ENCODE data around the gene ABCG1.

ABCG1 gene

DNA sequence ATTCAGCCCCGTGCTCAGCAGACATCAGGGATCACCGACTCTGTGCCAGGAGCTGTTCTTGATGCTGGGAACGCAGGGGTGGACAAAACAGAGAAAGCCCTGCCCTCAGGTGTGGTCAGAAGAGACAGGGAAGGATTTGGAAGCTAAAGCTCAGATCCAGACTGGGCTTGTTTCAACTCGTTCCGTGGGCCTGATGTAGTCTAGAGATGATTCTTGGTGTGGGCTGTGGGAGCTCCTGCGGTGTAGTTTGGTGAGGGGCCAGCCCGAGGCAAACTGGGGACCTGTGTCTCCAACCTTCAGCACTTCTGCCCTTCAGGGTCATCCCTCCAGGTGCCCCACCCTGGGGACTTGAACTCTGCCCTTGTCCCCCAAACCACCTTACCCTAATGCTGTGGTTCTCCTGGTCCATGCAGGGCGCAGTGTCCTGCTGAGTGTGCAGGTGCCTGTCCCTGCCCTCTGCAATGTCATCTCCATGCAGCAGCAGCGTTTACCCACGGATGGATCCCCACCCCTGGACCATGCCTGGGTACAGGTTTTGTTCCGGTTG is 17.3 kb upstream of the ABCG1 start:
- TF ChIP-seq, protein P1, sequence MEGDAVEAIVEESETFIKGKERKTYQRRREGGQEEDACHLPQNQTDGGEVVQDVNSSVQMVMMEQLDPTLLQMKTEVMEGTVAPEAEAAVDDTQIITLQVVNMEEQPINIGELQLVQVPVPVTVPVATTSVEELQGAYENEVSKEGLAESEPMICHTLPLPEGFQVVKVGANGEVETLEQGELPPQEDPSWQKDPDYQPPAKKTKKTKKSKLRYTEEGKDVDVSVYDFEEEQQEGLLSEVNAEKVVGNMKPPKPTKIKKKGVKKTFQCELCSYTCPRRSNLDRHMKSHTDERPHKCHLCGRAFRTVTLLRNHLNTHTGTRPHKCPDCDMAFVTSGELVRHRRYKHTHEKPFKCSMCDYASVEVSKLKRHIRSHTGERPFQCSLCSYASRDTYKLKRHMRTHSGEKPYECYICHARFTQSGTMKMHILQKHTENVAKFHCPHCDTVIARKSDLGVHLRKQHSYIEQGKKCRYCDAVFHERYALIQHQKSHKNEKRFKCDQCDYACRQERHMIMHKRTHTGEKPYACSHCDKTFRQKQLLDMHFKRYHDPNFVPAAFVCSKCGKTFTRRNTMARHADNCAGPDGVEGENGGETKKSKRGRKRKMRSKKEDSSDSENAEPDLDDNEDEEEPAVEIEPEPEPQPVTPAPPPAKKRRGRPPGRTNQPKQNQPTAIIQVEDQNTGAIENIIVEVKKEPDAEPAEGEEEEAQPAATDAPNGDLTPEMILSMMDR (IDR thresholded peaks at IDR 0.05; ENCODE audit: extremely low read depth, missing control alignments): no peak
- no peak for DNase-seq (ENCODE audit: low spot score)

DNA sequence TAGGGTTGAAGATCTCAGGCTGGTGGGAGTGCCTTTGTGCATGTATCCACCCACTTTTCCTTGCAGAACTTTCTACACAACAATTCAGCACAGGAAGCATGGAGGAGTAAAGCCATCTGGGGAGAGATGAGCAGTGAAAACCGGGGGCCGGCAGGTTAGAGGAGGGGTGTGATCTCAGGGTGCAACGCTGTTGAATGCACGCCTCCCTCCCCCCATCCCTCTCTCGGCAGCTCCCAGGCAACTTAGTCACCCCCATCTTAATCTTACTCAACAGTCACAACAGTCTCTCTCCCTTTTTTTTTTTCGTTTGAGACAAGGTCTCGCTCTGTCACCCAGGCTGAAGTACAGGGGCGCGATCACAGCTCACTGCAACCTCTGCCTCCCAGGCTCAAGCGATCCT is 16.6 kb upstream of the ABCG1 start:
- DNase-seq (ENCODE audit: low spot score): no peak
- TF ChIP-seq, protein P1 (IDR thresholded peaks at IDR 0.05; ENCODE audit: extremely low read depth, missing control alignments): no peak

DNA sequence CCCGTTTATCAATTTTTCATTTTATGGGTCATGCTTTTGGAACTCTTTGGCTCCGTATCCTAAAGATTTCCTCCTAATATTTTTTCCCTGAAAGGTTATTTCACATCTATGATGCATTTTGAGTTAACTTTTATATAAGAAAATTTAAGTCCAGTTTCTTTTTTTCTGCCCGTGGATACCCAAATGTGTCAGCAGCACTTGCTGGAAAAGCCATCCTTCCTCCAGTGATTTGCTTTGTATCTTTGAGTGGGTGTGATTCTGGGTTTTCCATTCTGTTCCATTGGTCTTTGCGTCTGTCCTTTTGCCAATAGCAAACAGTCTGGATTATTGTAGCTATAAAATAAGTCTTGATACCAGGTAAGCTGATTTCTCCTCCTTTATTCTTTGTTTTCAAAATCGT is 15.6 kb upstream of the ABCG1 start:
- no peak for DNase-seq (ENCODE audit: low spot score)
- TF ChIP-seq, protein P1 (IDR thresholded peaks at IDR 0.05; ENCODE audit: extremely low read depth, missing control alignments): no peak

DNA sequence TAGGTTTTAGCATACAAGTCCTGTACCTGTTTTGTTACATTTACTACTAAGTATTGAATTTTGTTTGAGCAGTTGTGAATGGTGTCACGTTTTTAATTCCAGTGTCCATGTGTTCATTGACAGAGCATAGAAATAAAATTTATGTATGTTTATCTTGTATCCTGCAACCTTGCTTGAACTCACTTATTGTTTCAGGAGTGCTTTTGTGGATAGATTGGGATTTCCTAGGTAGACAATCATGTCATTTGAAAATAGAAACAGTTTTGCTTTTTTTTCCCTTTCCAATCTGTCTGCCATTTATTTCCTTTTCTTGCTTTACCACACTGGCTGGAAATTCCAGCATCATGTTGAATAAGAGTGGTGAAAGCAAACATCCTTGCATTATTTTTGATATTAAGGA is 15.0 kb upstream of the ABCG1 start:
- TF ChIP-seq, protein P1 (IDR thresholded peaks at IDR 0.05; ENCODE audit: extremely low read depth, missing control alignments): no peak

DNA sequence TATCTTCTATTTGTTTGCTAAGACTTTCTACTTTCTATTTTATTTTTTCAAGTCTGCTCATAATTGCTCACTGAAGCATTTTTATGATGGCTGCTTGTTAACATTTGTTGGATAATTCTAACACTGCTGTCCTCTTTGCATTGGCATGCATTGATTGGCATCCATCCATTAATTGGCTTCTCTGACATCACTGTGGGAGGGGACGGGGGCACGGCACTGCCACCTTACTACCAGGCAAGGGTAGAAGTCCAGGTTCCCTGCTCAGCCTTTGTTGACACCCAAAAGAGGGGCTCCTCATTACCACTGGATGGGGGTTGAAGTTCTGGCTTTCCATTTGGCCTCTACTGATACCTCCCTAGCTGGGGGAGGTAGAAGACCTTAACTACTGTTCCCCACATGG is 11.5 kb upstream of the ABCG1 start:
- no peak for DNase-seq (ENCODE audit: low spot score)
- TF ChIP-seq, protein P1 (IDR thresholded peaks at IDR 0.05; ENCODE audit: extremely low read depth, missing control alignments): no peak

More for the DNA sequence above, 15.0 kb upstream of the ABCG1 start:
- no peak for DNase-seq (ENCODE audit: low spot score)

DNA sequence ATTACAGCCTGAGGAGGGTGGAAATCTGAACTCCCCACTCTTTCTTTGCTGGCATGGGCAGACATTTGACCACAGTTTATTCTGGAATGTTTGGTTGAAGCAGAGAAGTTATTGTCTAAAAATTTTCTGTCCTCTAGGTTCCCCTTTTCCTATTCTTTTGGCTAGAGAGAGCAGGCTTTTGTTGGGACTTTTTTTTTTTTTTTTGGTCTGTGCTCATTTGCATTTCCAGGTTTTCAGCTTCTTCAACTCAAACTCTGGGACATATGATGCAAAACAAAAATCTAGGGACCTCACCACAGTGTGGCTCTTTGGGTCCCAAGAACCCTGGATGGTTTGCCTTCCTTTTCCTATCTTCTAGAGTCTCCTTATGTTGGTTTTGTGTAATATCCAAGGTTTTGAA is 10.9 kb upstream of the ABCG1 start:
- TF ChIP-seq, protein P1 (IDR thresholded peaks at IDR 0.05; ENCODE audit: extremely low read depth, missing control alignments): no peak
- no peak for DNase-seq (ENCODE audit: low spot score)

DNA sequence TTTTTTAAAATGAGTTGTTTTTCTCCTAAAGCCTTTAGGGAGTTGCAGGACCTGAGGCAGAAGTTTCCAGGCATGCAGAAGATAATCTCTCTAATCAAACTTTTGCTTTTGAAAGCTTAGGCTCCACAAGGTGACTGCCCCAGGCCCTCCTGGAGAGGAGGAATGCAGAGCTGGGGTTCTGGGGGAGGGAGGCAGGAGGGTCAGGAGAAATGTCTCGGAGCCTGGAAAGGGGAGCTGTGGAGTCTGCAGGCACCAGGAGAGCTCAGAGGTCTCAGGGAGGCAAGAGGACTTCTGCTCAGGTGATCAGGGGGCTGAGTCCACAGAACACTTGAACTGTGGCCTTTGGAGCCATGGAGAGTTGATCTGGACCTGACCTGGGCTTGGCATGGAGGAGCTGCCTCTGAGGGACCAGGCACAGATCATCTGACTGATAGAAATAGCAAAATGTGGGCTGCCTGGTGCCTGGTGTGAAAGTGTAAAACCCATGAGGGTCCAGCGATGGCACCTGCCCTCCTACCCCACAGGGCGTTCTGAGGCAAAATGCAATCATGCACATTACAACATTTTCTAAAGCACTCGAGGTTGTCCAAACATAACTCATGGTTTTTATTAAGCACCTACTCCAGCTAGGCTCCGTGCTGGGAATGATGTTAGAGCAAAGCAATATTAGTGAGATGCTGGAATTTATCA is 10.0 kb upstream of the ABCG1 start:
- no peak for DNase-seq (ENCODE audit: low spot score)
- TF ChIP-seq, protein P1 (IDR thresholded peaks at IDR 0.05; ENCODE audit: extremely low read depth, missing control alignments): no peak
